Head of caudate nucleus (tissue), 42 donors: ENCODE measurements around the gene ZNF132.
"Not testable (repeated sequence)": the region's sequence is repeated elsewhere in the genome, so short reads cannot be mapped to it uniquely, and the experiment has no call there.

Source experiments
- DNase-seq, 42 donors: peaks; one replicate each; pipeline versions ENCODE4 v3.0.0 to v3.0.0-alpha.2; 2020 to 2021; ENCODE audit warnings: mixed read lengths in 7 of 42
- intact Hi-C: fragments of 100-400 bp; cut with DNase I; formaldehyde crosslinking; loops from one replicate; pipeline ENCODE4 v1.15.0; 2022

Gene ZNF132

DNA sequence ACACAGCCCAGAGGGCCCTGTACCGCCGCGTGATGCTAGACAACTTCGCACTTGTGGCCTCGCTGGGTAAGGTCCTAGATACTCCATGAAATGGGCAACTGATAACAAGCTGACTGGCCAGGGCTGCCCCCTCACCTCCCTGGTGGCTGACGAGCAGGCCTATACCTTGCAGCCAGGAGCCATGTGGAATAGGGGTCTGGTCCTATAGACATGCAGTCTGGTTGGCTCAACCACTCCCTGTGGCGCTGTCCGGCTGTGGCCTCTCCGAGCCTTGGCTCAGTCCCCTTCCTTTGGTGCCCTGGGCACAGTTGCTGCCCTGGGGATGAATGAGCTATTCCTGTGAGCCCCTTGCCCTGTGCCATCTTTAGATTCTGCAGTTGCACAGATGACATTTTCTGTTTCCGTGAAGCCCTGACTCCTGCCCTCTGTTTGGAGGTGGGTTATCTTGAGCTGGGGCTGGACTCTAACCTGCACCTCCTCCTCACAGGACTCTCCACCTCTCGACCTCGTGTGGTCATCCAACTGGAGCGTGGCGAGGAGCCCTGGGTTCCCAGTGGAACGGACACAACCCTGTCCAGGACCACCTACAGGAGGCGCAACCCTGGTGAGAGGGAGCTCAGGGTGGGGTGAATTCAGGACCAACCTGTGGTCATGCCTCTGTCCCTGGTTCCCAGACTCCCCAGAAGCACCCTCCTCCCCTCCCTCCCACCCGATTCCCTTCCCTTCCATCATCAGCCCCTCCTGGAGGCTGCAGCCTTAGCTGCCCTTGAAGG lies 29.5 kb upstream of the ZNF132 start:
- DNase-seq = no peak
- intact Hi-C loops = no loop called here

DNA sequence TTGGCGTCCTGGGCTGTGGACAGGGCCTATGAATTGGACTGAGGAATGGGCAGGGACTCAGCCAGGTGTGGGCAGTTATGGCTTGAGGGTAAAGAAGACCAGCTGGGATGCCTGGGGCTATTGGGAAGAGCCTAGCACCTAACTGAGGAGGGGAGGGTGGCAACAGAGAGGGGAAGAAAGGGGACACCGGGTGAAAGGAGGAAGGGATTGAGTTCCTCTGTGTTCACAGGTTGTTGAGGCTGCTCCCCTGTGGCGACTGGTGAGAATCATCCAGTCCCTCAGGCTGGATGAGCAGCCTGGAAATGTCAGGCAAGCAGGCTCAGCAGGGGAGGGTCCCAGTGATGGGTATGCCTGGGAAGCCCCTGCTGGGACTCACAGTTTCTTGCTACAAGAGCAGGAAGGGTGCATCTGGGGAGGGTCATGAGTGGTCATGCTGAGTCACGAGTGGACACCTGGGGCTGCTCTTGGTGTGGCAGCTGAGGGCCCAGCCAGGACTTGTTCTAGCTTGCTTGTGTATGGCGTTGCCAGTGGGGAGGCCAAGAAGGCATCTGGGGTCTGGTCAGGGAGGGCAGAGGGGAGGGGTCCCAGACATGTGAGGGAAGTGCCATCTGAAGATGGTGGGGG lies 28.4 kb upstream of the ZNF132 start:
- intact Hi-C loops = no loop called here
- DNase-seq = no peak

DNA sequence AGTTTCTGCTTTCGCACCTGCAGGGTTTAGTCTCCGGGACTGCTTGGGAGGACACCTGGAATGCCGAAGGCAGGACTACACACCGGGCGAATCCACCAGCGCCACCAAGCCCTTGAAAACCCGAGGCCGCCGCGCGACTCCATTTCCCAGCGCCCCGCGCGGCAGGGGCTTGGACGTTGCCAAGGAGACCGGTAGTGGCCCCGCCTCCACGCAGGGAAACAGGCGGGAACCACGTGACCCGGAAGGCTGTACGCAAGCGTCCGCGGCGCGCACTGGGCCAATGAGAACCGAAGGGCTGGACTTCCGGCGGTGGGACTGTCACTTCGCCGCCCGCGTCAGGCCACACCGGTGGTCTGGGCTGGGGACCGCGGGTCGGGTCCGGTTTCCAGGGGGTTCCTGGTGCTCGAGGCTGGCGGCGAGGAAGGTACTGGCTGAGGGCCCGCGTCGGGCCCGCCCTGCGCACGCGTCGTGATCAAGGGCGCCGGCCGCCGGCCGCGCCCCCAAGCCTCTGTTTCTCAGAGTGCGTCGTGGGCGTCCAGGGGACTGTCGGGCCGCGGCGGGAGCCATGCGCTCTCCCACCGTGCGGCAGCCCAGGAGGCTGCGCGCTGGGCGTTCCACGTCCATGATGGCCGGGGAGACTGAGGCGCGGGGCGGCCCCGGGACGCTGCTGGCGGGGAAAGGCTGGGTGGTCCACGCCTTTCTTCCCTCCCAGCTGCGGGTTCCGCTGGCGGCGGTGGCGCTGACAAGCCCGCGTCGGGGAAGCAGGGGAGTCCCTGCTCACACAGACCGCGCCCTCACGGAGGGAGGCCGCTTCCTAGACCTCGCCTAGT lies 27.0 kb upstream of the ZNF132 start, which contains the start of gene ZNF324:
Gene ZNF324 (plus strand): TSS at position 321 of the 830 bp plus-strand sequence. CDS start 2,106 bp downstream, outside the sequence.
- DNase-seq = peak; percentile 97 to 100 (median 99)
- intact Hi-C loops = no loop called here

DNA sequence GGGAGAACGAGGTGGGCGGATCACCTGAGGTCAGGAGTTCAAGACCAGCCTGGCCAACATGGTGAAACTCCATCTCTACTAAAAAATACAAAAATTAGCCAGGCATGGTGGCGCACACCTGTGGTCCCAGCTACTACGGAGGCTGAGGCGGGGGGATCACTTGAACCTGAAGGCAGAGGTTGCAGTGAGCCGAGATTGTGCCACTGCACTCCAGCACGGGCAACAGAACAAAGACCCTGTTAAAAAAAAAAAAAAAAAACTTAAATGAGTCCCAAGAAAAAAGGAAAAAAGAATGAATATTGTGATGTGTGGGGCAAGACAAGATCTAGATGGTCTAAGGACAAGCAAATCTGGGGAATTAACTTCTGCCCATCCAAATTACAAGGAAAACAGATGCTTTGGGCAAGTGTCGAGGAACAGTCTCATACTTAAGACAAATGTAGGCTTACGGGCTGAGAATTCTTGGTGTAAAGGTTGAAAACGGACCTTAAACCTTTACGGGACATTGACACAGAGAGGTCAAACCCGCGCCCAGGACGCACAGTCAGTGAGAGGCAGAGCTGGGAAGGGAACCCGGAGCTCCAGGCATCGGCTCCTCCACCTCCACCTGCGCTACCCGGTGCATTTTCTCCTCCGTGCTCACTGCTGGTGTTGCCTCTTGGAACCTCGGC lies 26.3 kb upstream of the ZNF132 start:
- no peak for DNase-seq
- intact Hi-C loops = no loop called here

DNA sequence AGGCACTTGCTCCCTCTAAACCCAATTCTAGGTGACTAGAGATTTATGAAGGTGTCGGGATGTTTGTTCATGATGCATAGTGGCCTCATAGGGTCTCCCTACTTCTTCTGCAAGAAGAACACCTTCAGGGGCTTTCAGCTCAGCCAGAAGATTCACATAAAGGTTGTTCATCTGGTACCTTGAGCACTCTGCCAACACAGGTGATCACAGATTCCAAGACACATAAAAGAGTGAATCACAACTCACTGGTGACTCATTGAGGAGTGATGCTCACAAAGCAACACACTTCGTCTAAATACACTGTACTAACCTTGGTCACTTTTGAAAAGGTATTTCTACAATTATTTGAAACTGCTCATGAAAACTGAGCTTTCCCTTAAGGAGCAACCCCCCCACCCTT lies 20.1 kb upstream of the ZNF132 start:
- intact Hi-C loops = no loop called here

DNA sequence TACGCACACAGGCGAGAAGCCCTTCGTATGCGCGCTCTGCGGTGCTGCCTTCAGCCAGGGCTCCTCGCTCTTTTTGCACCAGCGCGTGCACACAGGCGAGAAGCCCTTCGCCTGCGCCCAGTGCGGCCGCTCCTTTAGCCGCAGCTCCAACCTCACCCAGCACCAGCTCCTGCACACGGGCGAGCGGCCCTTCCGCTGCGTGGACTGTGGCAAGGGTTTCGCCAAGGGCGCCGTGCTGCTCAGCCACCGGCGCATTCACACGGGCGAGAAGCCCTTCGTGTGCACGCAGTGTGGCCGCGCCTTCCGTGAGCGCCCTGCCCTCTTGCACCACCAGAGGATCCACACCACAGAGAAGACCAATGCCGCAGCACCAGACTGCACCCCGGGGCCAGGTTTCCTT lies 16.2 kb upstream of the ZNF132 start:
- intact Hi-C loops = no loop called here
- DNase-seq = no peak

More for the DNA sequence above, 20.1 kb upstream of the ZNF132 start:
- DNase-seq = peak in 1 of 42 donors; percentile 24

DNA sequence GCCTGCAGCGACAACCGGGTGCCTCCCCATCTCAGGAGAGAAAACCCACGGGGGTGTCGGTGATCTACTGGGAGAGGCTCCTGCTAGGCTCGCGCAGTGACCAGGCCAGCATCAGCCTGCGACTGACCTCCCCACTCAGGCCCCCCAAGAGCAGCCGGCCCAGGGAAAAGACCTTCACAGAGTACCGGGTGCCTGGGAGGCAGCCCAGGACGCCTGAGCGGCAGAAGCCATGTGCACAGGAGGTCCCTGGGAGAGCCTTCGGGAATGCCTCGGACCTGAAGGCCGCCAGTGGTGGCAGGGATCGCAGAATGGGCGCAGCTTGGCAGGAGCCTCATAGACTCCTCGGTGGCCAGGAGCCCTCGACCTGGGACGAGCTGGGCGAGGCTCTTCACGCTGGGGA lies 15.4 kb upstream of the ZNF132 start:
- no peak for DNase-seq
- intact Hi-C loops = no loop called here

DNA sequence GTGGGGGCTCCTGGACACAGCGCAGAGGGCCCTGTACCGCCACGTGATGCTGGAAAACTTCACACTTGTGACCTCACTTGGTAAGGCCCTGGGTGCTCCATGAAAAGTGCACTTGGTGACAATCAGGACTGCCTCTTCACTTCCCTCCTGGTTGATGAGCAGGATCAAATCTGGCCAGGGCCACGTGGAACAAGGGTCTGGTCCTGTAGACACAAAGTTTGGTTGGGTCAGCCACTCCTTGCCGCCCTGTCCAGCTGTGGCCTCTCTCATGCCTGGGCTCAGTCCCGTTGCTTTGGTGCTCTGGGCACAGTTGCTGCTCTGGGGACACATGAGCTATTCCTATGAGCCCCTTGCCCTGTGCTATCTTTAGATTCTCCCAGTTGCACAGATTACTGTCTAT lies 13.8 kb upstream of the ZNF132 start:
- DNase-seq = no peak
- intact Hi-C loops = no loop called here

DNA sequence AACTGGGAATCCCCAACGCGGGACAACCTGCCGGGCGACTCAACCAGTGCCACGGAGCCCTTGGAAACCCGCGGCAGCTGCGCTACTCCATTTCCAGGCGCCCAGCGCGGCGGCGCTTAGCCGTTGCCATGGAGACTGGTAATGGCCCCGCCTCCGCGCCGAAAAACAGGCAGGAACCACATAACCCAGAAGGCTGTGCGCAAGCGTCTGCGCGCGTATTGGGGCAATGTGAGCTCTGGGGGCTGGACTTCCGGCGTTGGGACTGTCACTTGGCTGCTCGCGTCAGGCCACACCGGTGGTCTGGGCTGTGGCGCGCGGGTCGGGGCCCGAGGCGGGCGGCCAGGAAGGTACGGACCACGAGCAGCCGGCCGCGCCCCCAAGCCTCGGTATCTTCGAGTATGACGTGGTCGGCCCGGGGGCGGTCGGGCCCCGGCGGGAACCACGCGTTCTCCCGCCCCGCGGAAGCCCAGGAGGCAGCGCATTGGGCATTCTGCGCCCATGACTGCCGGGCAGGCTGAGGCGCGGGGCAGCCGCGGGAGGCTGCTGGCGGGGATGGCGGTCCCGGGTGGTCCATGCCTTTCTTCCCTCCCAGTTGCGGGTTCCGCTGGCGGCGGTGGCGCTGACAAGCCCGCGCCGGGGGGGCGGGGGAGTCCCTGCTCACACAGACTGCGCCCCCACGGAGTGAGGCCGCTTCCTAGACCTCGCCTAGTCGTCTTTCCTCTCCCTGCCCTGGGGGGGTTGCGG lies 11.6 kb upstream of the ZNF132 start, which contains the start of gene ZNF324B:
Gene ZNF324B (plus strand): TSS at position 265 of the 744 bp plus-strand sequence. CDS start 2,080 bp downstream, outside the sequence.
- intact Hi-C loops = no loop called here
- DNase-seq = peak; percentile 96 to 99 (median 98)

DNA sequence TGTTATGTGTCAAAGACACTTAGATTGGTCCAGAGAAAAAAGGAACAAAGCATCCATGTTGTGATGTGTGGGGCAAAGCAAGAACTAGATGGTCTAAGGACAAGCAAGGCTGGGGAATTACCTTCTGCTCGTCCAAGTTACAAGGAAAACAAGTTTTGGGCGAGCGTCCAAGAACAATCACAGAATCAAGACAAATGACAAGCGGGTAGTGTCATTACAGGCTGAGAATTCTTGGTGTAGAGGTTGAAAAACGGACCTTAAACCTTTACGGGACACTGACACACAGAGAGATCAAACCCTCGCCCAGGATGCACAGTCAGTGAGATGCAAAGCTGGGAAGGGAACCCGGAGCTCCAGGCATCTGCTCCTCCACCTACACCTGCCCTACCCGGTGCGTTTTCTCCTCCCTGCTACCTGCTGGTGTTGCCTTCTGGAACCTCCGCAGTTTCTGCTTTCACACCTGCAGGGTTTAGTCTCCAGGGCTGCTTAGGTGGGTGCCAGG lies 11.0 kb upstream of the ZNF132 start:
- DNase-seq = no peak
- intact Hi-C loops = no loop called here

DNA sequence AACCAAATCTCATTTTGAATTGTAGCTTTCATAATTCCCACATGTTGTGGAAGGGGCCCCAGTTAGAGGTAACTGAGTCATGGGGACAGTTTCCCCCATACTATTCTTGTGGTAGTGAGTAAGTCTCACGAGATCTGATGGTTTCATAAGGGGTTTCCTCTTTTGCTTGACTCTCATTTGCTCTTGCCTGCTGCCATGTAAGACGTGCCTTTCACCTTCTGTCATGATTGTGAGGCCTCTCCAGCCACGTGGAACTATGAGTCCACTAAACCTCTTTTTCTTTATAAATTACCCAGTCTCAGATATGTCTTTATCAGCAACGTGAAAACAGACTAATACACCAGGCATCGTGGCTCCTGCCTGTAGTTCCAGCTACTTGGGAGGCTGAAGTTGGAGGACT lies 10.0 kb upstream of the ZNF132 start:
- DNase-seq, intact Hi-C loops: not testable (repeated sequence)

DNA sequence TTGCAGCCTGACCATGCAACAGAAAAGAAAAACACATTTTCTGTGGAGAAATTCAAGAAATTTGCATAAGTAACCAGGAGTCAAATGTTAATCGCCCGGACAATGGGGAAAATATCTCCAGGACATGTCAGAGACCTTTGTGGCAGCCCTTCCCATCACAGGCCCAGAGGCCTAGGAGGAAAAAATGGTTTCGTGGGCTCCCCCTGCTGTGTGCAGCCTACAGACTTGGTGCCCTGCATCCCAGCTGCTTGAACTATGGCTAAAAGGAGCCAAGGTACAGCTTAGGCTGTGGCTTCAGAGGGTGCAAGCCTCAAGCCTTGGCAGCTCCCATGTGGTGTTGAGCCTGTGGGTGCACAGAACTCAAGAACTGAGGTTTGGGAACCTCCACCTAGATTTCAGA lies 8.9 kb upstream of the ZNF132 start:
- DNase-seq, intact Hi-C loops: not testable (repeated sequence)

DNA sequence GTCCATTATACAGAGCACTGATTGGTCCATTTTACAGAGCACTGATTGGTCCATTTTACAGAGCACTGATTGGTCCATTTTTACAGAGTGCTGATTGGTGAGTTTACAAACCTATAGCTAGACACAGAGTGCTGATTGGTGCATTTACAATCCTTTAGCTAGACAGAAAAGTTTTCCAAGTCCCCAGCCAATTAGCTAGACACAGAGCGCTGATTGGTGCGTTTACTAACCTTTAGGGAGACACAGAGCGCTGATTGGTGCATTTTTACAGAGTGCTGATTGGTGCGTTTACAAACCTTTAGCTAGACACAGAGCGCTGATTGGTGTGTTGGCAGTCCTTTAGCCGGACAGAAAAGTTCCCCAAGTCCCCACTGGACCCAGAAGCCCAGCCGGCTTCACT lies 3.0 kb upstream of the ZNF132 start:
- intact Hi-C loops, DNase-seq: not testable (repeated sequence)

DNA sequence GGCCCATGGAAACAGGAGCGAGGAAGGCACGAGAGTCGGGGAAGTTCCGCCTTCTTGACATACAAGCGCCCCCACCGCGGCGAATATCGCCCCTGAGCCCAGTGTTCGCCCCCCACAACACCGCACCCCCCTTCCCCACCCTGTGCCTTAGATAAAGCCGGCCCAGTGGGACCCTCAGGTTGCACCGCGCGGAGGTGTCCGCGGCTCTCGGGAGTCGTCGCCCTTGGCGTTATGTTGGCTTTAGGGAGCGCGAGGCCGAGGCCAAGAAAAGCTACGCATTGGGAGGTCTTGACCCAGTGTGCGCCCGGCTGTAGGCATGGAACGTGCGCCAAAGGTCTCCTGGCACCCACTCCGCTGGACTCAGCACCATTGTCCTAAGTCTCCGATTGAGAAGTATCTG lies 603 bp upstream of the ZNF132 start:
- peak in 7 of 42 donors; percentile 1 to 38 (median 22) for DNase-seq
- intact Hi-C loops = no loop called here

DNA sequence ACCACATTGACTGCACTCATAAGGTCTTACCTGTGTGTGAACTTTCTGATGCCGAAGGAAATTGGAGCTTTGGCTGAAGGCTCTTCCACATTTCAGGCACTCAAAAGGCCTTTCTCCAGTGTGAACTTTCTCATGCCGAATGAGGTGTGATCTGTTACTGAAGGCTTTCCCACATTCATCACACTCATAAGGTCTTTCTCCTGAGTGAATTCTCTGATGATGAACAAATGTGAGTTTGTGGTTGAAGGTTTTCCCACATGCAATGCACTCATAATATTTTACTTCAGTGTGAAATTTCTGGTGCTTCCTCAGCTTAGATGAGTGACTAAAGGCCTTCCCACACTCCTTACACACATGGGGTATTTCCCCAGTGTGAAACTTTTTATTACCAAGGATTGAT lies 5.7 kb downstream of the ZNF132 start:
- DNase-seq = no peak
- intact Hi-C loops = no loop called here

DNA sequence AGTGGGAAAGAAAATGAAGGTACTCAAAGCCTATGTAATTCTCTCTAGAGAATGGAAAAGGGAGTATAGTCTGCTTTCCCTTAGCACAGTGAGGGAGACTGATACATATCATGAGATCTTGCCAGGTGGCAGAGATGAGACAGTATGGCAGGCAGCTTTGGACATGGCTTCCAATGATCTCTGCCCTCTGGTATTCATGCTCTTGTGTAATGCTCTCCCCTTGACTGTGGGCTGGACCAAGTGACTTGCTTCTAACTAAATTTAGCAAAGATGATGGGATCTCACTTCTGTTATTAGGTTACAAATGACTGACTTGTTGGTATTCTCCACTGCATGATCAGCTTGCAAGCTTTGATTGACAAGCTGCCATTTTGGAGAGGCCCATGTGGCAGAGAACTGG lies 10.2 kb downstream of the ZNF132 start:
- DNase-seq = no peak
- intact Hi-C loops = no loop called here

DNA sequence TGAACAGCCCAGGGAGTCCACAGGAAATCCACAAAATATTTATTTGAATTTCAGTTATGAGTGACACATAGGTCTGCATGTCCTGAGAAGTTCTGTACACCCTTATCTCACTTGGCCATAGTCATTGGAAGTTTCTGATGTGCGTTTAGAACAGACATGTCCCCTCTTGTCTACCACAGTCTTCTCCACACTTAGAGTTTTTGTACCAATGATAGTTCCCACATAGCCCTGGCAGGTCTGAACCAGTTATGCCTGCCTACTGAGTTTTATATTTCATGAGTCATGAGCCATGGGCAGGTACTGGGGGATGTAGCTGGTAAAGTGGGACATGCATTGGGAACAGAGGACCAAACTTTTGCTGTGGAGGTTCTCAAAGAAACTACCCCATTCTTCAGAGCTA lies 11.3 kb downstream of the ZNF132 start:
- intact Hi-C loops = no loop called here
- DNase-seq = no peak

DNA sequence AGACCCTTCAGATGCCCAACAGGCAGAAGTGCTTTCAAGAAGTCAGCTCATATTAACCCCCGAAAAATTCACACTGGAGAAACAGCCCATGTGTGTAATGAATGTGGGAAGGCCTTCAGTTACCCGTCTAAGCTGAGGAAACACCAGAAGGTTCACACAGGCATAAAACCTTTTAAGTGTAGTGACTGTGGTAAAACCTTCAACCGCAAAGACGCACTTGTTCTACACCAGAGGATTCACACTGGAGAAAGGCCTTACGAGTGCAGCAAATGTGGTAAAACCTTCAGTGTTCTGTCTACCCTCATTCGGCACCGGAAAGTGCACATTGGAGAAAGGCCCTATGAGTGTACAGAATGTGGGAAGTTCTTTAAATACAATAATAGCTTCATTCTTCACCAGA lies 22.9 kb downstream of the ZNF132 start:
- DNase-seq = no peak
- intact Hi-C loops = no loop called here
